Measurements from ENCODE around the gene UPK3B.
"Not testable (repeated sequence)": the region's sequence is repeated elsewhere in the genome, so short reads cannot be mapped to it uniquely, and the experiment has no call there.

UPK3B gene

DNA sequence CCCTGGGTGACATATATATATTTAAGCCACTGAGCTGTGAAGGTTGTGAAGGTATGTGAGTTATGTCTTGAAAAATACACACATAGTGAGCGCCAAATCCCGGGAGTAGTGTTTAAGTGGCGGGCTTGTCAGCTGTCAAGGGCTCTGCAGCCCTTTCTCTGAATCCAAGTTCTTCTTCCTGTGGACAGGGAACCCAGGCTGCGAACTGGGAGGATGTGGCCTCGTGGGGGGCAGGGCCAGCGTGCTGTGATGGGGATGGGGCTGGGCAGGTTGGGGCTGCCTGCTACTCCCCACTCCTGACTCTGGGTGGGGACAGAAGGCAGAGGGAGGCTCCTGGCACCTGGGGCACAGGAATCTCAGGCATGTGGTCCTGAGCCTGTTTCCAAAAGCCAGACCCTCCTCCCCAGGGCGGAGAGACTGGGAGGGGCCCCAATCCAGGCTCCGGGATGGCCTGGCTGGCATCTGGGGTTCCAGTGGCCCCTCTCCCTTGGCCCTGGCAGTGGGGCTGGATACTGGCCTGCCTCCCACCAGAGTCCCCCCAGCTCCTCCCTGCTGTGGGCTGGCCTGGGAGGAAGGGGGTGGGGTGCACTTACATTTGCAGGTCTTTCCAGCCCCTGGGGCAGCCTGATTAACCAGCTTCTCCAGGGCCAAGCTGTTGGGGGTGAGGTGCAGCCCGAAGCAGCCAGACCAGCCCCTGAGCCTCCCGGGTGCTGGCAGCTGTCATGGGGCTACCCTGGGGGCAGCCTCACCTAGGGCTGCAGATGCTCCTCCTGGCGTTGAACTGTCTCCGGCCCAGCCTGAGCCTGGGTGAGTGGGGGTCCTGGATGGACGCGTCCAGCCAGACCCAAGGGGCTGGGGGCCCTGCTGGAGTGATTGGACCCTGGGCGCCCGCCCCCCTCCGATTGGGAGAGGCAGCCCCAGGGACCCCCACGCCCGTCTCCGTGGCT lies at the start of gene UPK3B:
TSS of gene UPK3B (plus strand) at position 622 of the 947 bp plus-strand sequence. CDS start at position 723, 101 bp downstream.
- H3K79me2 ChIP-seq (ENCODE audit: control insufficient read depth, low read length): no peaks in the 10 kb centered on the region
- no peak within 1 kb of the TSS for H3K27ac ChIP-seq (ENCODE audit: low read depth, low read length)
- H3K9me2 ChIP-seq (replicated peaks; ENCODE audit: control insufficient read depth, low read length): no peaks in the 10 kb centered on the region
- no peaks in the 10 kb centered on the region for H3K27me3 ChIP-seq (ENCODE audit: control insufficient read depth, low read length)
- no peaks in the 10 kb centered on the region for H3K9me3 ChIP-seq (ENCODE audit: control insufficient read depth, insufficient read depth, low read length)
- H3F3A ChIP-seq (ENCODE audit: control insufficient read depth, insufficient read depth): no peaks in the 10 kb centered on the region
- TF ChIP-seq CTCF (IDR thresholded peaks at IDR 0.05; ENCODE audit: low read depth, low read length, poor library complexity, severe bottlenecking) (no peak), EZH2phosphoT487 (IDR thresholded peaks at IDR 0.05; ENCODE audit: borderline replicate concordance, low read length) (no peak)
- no peak within 1 kb of the TSS for H3K4me2 ChIP-seq (ENCODE audit: low read length)
- H4K20me1 ChIP-seq (ENCODE audit: control insufficient read depth, insufficient read depth, low read depth, low read length): no peaks in the 10 kb centered on the region
- H3K36me3 ChIP-seq (ENCODE audit: control insufficient read depth, low read length): no peaks in the 10 kb centered on the region
- no peak within 1 kb of the TSS for H3K4me3 ChIP-seq (ENCODE audit: low read length)
- H3K4me1 ChIP-seq (ENCODE audit: control insufficient read depth, low read length): no peaks in the 10 kb centered on the region

- not testable (repeated sequence) for H3K27ac ChIP-seq (ENCODE audit: low read depth, low read length); H3K4me1 ChIP-seq (ENCODE audit: control insufficient read depth, low read length); H3K9me2 ChIP-seq (replicated peaks; ENCODE audit: control insufficient read depth, low read length); H3K79me2 ChIP-seq (ENCODE audit: control insufficient read depth, low read length); H3K36me3 ChIP-seq (ENCODE audit: control insufficient read depth, low read length); H3K4me3 ChIP-seq (ENCODE audit: low read length); H3K4me2 ChIP-seq (ENCODE audit: low read length); H3F3A ChIP-seq (ENCODE audit: control insufficient read depth, insufficient read depth); H4K20me1 ChIP-seq (ENCODE audit: control insufficient read depth, insufficient read depth, low read depth, low read length); H3K27me3 ChIP-seq (ENCODE audit: control insufficient read depth, low read length); H3K9me3 ChIP-seq (ENCODE audit: control insufficient read depth, insufficient read depth, low read length)
Measured at GRCh38 chr7:76460767-76461166, 49.6 kb upstream of the UPK3B start.

- not testable (repeated sequence) for H3K9me3 ChIP-seq (ENCODE audit: control insufficient read depth, insufficient read depth, low read length); H3K27me3 ChIP-seq (ENCODE audit: control insufficient read depth, low read length); H3F3A ChIP-seq (ENCODE audit: control insufficient read depth, insufficient read depth); H4K20me1 ChIP-seq (ENCODE audit: control insufficient read depth, insufficient read depth, low read depth, low read length); H3K27ac ChIP-seq (ENCODE audit: low read depth, low read length); H3K4me1 ChIP-seq (ENCODE audit: control insufficient read depth, low read length); H3K79me2 ChIP-seq (ENCODE audit: control insufficient read depth, low read length); H3K36me3 ChIP-seq (ENCODE audit: control insufficient read depth, low read length); H3K9me2 ChIP-seq (replicated peaks; ENCODE audit: control insufficient read depth, low read length)
- Histone ChIP-seq H3K4me2 (ENCODE audit: low read length) (peak within 1 kb of the TSS; percentile 42; the same call in 1 of the 2 replicates), H3K4me3 (ENCODE audit: low read length) (peak within 1 kb of the TSS; percentile 69)
Measured at GRCh38 chr7:76461464-76462101, 48.8 kb upstream of the UPK3B start, which contains the start of gene DTX2. DTX2 (plus strand) TSS chr7:76461709; CDS start chr7:76480510, 18,801 bp downstream.

- H3K9me2 ChIP-seq (replicated peaks; ENCODE audit: control insufficient read depth, low read length); H4K20me1 ChIP-seq (ENCODE audit: control insufficient read depth, insufficient read depth, low read depth, low read length); H3K9me3 ChIP-seq (ENCODE audit: control insufficient read depth, insufficient read depth, low read length); H3K36me3 ChIP-seq (ENCODE audit: control insufficient read depth, low read length); H3K4me3 ChIP-seq (ENCODE audit: low read length); H3K4me2 ChIP-seq (ENCODE audit: low read length); H3K27ac ChIP-seq (ENCODE audit: low read depth, low read length); H3K79me2 ChIP-seq (ENCODE audit: control insufficient read depth, low read length); H3F3A ChIP-seq (ENCODE audit: control insufficient read depth, insufficient read depth); H3K27me3 ChIP-seq (ENCODE audit: control insufficient read depth, low read length); H3K4me1 ChIP-seq (ENCODE audit: control insufficient read depth, low read length): not testable (repeated sequence)
Measured at GRCh38 chr7:76462271-76462882, 48.0 kb upstream of the UPK3B start.

- H3K27me3 ChIP-seq (ENCODE audit: control insufficient read depth, low read length); H3K9me3 ChIP-seq (ENCODE audit: control insufficient read depth, insufficient read depth, low read length); H3K36me3 ChIP-seq (ENCODE audit: control insufficient read depth, low read length); H3K79me2 ChIP-seq (ENCODE audit: control insufficient read depth, low read length); H4K20me1 ChIP-seq (ENCODE audit: control insufficient read depth, insufficient read depth, low read depth, low read length); H3K4me2 ChIP-seq (ENCODE audit: low read length); H3F3A ChIP-seq (ENCODE audit: control insufficient read depth, insufficient read depth); H3K9me2 ChIP-seq (replicated peaks; ENCODE audit: control insufficient read depth, low read length); H3K4me3 ChIP-seq (ENCODE audit: low read length); H3K27ac ChIP-seq (ENCODE audit: low read depth, low read length); H3K4me1 ChIP-seq (ENCODE audit: control insufficient read depth, low read length): not testable (repeated sequence)
Measured at GRCh38 chr7:76464959-76465358, 45.4 kb upstream of the UPK3B start.

DNA sequence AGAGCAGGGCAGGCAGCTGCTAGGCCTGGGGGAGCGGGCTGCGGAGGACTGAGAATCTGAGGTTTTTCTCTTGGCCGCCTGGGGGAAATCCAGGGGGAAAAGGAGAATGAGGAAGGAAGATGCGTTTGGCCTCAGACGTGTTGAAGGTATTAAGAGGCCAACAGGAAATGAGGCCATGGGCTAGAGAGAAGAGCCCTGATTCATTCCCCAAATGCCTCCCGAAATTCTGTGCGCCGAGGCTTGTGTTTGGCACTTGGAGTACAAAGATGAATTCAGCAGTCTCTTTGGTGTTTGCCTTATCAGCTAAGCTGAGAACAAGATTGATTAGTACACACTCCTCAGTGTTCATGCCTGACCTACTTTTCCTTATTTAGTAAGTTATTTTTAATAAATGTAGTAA lies 44.4 kb upstream of the UPK3B start:
- not testable (repeated sequence) for H3K36me3 ChIP-seq (ENCODE audit: control insufficient read depth, low read length); H3F3A ChIP-seq (ENCODE audit: control insufficient read depth, insufficient read depth); H3K4me2 ChIP-seq (ENCODE audit: low read length); H3K27ac ChIP-seq (ENCODE audit: low read depth, low read length); H3K79me2 ChIP-seq (ENCODE audit: control insufficient read depth, low read length); H3K9me3 ChIP-seq (ENCODE audit: control insufficient read depth, insufficient read depth, low read length); H3K4me1 ChIP-seq (ENCODE audit: control insufficient read depth, low read length); H3K4me3 ChIP-seq (ENCODE audit: low read length); H4K20me1 ChIP-seq (ENCODE audit: control insufficient read depth, insufficient read depth, low read depth, low read length); H3K27me3 ChIP-seq (ENCODE audit: control insufficient read depth, low read length); H3K9me2 ChIP-seq (replicated peaks; ENCODE audit: control insufficient read depth, low read length)

Measured in DOHH2 (cell line).